Ovary (tissue), 3 donors: Measurements from ENCODE around the gene TACR2.

Experiments
- POLR2A ChIP-seq: fragments of 450-650 bp; IDR thresholded peaks from one replicate; pipeline ENCODE4 v1.6.1; 2017; ENCODE audit warnings: antibody characterized with exemption, mild to moderate bottlenecking, moderate library complexity
- TF ChIP-seq, protein P1 (sequence below), 3 donors: fragments of 450-650 bp in 2 of 3; fragments of 200-600 bp in 1 of 3; IDR thresholded peaks; one replicate each; pipeline versions ENCODE4 v1.5.1 to v1.8.0; 2016 to 2022; ENCODE audit warnings: antibody characterized with exemption in 3 of 3, mild to moderate bottlenecking in 1 of 3
- donor health status: DM: no; HTN: no; CAD: no.

DNA sequence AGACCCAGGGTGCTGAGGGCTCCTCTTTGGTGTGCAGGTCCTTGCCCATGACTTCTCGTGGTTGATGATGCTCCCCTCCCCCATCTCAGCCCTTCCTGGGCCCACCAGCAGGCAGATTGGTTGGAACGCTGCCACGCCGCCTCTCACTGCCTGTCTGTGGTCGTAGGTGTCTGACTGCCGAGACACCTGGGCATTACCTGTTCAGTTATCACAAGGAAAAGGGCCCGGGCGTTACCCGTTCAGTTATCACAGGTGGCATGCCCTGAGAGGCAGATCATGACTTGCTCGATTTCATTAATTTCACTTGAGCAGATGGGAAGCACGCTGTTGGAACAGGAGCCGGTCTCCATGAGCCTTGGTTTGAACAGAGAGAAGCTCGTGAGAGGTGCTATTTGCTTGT lies 42.5 kb downstream of the TACR2 start:
- TF ChIP-seq, protein P1, sequence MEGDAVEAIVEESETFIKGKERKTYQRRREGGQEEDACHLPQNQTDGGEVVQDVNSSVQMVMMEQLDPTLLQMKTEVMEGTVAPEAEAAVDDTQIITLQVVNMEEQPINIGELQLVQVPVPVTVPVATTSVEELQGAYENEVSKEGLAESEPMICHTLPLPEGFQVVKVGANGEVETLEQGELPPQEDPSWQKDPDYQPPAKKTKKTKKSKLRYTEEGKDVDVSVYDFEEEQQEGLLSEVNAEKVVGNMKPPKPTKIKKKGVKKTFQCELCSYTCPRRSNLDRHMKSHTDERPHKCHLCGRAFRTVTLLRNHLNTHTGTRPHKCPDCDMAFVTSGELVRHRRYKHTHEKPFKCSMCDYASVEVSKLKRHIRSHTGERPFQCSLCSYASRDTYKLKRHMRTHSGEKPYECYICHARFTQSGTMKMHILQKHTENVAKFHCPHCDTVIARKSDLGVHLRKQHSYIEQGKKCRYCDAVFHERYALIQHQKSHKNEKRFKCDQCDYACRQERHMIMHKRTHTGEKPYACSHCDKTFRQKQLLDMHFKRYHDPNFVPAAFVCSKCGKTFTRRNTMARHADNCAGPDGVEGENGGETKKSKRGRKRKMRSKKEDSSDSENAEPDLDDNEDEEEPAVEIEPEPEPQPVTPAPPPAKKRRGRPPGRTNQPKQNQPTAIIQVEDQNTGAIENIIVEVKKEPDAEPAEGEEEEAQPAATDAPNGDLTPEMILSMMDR (IDR thresholded peaks at IDR 0.05), result no peak
- no peak for TF ChIP-seq POLR2A
